Measurements from ENCODE around the gene PKD1. TPM values are rescaled to one million over a fixed set of nuclear protein-coding genes. Genes with fewer than 3 reads are reported as not detected.

The PKD1 gene
- total and polyA plus RNA-seq, 12 donors: 76.7 to 122 (median 104) TPM

GRCh38 chr16:2084895-2085625, 50.6 kb downstream of the PKD1 start:
- DNase-seq (no peak), ATAC-seq (no peak)
- 93 to 94% methylated on average over 29 of the region's 29 CpGs for WGBS, 2 donors
- intact Hi-C loops (cut with DNase I): loop anchor here in 3 of 10 donors (5.0 to 10.0 kb wide), 3 partner anchors 33 to 60 kb away; partner anchors contain the start of genes NHERF2 (in 1 of the 3) and RAB26 (in 1 of the 3)
- H3K9me3 ChIP-seq: no peaks in the 10 kb centered on the region
- no peaks in the 10 kb centered on the region for H3K27me3 ChIP-seq
- H3K4me1 ChIP-seq: peaks cover 5 to 34% (median 29%) of the 10 kb centered on the region in 9 donors
- TF ChIP-seq, protein P1, sequence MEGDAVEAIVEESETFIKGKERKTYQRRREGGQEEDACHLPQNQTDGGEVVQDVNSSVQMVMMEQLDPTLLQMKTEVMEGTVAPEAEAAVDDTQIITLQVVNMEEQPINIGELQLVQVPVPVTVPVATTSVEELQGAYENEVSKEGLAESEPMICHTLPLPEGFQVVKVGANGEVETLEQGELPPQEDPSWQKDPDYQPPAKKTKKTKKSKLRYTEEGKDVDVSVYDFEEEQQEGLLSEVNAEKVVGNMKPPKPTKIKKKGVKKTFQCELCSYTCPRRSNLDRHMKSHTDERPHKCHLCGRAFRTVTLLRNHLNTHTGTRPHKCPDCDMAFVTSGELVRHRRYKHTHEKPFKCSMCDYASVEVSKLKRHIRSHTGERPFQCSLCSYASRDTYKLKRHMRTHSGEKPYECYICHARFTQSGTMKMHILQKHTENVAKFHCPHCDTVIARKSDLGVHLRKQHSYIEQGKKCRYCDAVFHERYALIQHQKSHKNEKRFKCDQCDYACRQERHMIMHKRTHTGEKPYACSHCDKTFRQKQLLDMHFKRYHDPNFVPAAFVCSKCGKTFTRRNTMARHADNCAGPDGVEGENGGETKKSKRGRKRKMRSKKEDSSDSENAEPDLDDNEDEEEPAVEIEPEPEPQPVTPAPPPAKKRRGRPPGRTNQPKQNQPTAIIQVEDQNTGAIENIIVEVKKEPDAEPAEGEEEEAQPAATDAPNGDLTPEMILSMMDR (IDR thresholded peaks at IDR 0.05): no peak
- no peak overlapping the region for H3K4me3 ChIP-seq
- no peak overlapping the region for H3K27ac ChIP-seq
- peaks cover 5 to 100% (median 74%) of the 10 kb centered on the region in 9 donors for H3K36me3 ChIP-seq

GRCh38 chr16:2083876-2084780, 51.6 kb downstream of the PKD1 start:
- no peak for ATAC-seq
- H3K36me3 ChIP-seq: peaks cover 2 to 100% (median 71%) of the 10 kb centered on the region in 9 donors
- H3K27me3 ChIP-seq: no peaks in the 10 kb centered on the region
- H3K4me3 ChIP-seq: no peak overlapping the region
- no peaks in the 10 kb centered on the region for H3K9me3 ChIP-seq
- peak overlapping the region in 1 of 10 donors; percentile 64 for H3K27ac ChIP-seq
- TF ChIP-seq, protein P1 (IDR thresholded peaks at IDR 0.05): no peak
- WGBS, 2 donors: 88 to 89% methylated on average over 43 to 44 of the region's 44 CpGs
- peaks cover 5 to 33% (median 28%) of the 10 kb centered on the region in 9 donors for H3K4me1 ChIP-seq
- no peak for DNase-seq
- intact Hi-C loops (cut with DNase I): loop anchor here in 2 of 10 donors (2.0 to 10.0 kb wide), 3 partner anchors 33 to 61 kb away; partner anchors contain the start of genes NHERF2 (in 1 of the 2) and RAB26 (in 1 of the 2)

DNA sequence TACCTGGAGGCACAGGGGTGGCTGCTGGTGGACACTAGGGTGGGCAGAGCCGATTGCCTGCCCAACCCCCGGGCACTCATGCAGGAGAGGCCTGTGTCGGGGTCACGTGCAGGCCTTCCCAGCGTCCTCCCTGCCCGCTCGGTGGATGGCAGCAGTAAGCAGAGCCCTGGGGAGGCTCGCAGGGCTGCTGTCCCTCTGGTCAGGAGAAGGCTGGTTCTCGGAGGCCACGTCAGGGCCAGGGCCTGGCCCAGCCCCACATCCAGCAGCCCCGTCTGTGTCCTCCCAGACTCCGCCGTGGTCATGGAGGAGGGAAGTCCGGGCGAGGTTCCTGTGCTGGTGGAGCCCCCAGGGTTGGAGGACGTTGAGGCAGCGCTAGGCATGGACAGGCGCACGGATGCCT, 52.3 kb downstream of the PKD1 start:
- DNase-seq (no peak), ATAC-seq (peak in 1 of 8 donors; percentile 1)
- no peak overlapping the region for H3K4me3 ChIP-seq
- no peaks in the 10 kb centered on the region for H3K9me3 ChIP-seq
- peaks cover 0 to 100% (median 72%) of the 10 kb centered on the region in 9 donors for H3K36me3 ChIP-seq
- H3K4me1 ChIP-seq: peaks cover 5 to 33% (median 28%) of the 10 kb centered on the region in 9 donors
- TF ChIP-seq, protein P1 (IDR thresholded peaks at IDR 0.05): no peak
- intact Hi-C loops (cut with DNase I): loop anchor here in 2 of 10 donors (2.0 to 10.0 kb wide), 3 partner anchors 33 to 61 kb away; partner anchors contain the start of genes NHERF2 (in 1 of the 2) and RAB26 (in 1 of the 2)
- H3K27ac ChIP-seq: peak overlapping the region in 4 of 10 donors; percentile 43 to 64 (median 54)
- no peaks in the 10 kb centered on the region for H3K27me3 ChIP-seq
- WGBS, 2 donors: 81 to 87% methylated on average over 19 of the region's 19 CpGs

- H3K36me3 ChIP-seq: peaks cover 0 to 100% (median 69%) of the 10 kb centered on the region in 9 donors
- H3K9me3 ChIP-seq: no peaks in the 10 kb centered on the region
- DNase-seq: peak in 1 of 2 donors; percentile 45
- WGBS, 2 donors: 64 to 75% methylated on average over 16 of the region's 16 CpGs
- intact Hi-C loops (cut with DNase I): loop anchor here in 2 of 10 donors (2.0 to 10.0 kb wide), 3 partner anchors 32 to 62 kb away; partner anchors contain the start of genes NHERF2 (in 1 of the 2) and RAB26 (in 1 of the 2)
- H3K27me3 ChIP-seq: no peaks in the 10 kb centered on the region
- H3K4me1 ChIP-seq: peaks cover 5 to 33% (median 28%) of the 10 kb centered on the region in 9 donors
- peak; percentile 3 to 31 (median 8) for ATAC-seq
- no peak overlapping the region for H3K4me3 ChIP-seq
- peak overlapping the region in 6 of 10 donors; percentile 12 to 64 (median 50) for H3K27ac ChIP-seq
- TF ChIP-seq, protein P1 (IDR thresholded peaks at IDR 0.05): no peak
These were observed 52.7 kb downstream of the PKD1 start for GRCh38 chr16:2082983-2083364.
